Skeletal muscle satellite cell (primary cell): ENCODE data around the gene WNT16. TPM values are rescaled to one million over a fixed set of nuclear protein-coding genes. Genes with fewer than 3 reads are reported as not detected.
A peak's percentile ranks its signal among the peaks of the same experiment; 100 is the strongest.
"Not testable (repeated sequence)": the region's sequence is repeated elsewhere in the genome, so short reads cannot be mapped to it uniquely, and the experiment has no call there.

ENCODE experiments used
- H3K27me3 ChIP-seq: 2 replicates; pipeline ENCODE4 v1.7.0; 2013; ENCODE audit warnings: low read length; ENCODE audit not compliant: control insufficient read depth, insufficient read depth
- H3K36me3 ChIP-seq: 2 replicates; pipeline ENCODE4 v1.7.0; 2013; ENCODE audit warnings: mild to moderate bottlenecking, control low read depth, low read length; ENCODE audit not compliant: insufficient read depth
- H3K4me1 ChIP-seq: 2 replicates; pipeline ENCODE4 v1.7.0; 2013; ENCODE audit warnings: low read length; ENCODE audit not compliant: control insufficient read depth, insufficient read depth
- H3K4me2 ChIP-seq: 2 replicates; pipeline ENCODE4 v1.7.0; 2013; ENCODE audit warnings: mild to moderate bottlenecking, low read length
- H3K4me3 ChIP-seq: 2 replicates; pipeline ENCODE4 v1.7.0; 2013; ENCODE audit warnings: low read length
- H3K9ac ChIP-seq: 2 replicates; pipeline ENCODE4 v1.7.0; 2013; ENCODE audit warnings: mild to moderate bottlenecking, low read depth, low read length, moderate library complexity
- H3K9me3 ChIP-seq: replicated peaks from 2 replicates; pipeline ENCODE4 v1.7.0; 2013; ENCODE audit warnings: mild to moderate bottlenecking, control low read depth, low read length
- total RNA-seq: library from RNA; depleted of rRNA; stranded (reverse); fragments of >200 nt; gene quantifications from 2 replicates; pipeline ENCODE4 v1.2.3, GENCODE V29; 2012; rRNA removed

The WNT16 gene, protein sequence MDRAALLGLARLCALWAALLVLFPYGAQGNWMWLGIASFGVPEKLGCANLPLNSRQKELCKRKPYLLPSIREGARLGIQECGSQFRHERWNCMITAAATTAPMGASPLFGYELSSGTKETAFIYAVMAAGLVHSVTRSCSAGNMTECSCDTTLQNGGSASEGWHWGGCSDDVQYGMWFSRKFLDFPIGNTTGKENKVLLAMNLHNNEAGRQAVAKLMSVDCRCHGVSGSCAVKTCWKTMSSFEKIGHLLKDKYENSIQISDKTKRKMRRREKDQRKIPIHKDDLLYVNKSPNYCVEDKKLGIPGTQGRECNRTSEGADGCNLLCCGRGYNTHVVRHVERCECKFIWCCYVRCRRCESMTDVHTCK
- under 0.01 and 0.25 TPM in 2 replicates for total RNA-seq

- no peaks in the 10 kb centered on the region for H3K9me3 ChIP-seq
- peak within 1 kb of the TSS; percentile 79 for H3K4me3 ChIP-seq
- peaks cover 18% of the 10 kb centered on the region for H3K27me3 ChIP-seq
- H3K4me1 ChIP-seq = peaks cover 15% of the 10 kb centered on the region
- peak within 1 kb of the TSS; percentile 26 for H3K9ac ChIP-seq
- peak within 1 kb of the TSS; percentile 100 for H3K4me2 ChIP-seq
- no peaks in the 10 kb centered on the region for H3K36me3 ChIP-seq
Measured at GRCh38 chr7:121328508-121329190, at the start of gene WNT16. Gene WNT16 (plus strand): TSS chr7:121329000. CDS start chr7:121329293, 293 bp downstream.

DNA sequence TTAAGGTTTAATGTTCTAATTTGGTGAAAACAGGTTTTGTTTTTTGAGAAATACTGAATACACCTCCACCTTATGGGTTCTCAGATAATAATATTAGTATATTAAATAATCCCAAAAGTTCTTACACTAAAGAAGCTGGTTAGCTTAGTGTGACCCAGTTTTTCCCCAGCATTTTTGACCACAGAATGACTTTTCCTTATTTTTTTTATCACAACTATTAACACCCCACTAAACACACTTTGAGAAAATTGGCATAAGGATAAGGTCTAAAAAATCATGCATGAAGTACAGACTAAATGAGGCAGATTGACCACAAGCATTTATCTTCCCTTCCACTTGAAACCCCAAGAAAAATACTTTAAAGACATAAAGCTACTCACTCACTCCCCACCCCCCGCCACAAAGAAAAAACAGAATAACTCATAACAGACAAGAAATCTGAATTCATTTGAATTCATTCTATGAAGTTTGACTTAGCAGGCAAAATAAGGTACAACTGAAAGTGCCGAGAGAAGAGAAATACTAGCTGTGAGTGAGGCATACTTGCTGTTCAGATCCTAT lies 49.7 kb upstream of the WNT16 start:
- Histone ChIP-seq H3K27me3 (no peaks in the 10 kb centered on the region), H3K4me2 (peak overlapping the region; percentile 78), H3K9ac (peak overlapping the region; percentile 62), H3K4me1 (peaks cover 29% of the 10 kb centered on the region), H3K36me3 (peaks cover 7% of the 10 kb centered on the region), H3K4me3 (peak overlapping the region; percentile 10), H3K9me3 (no peaks in the 10 kb centered on the region)

GRCh38 chr7:121279822-121280221 lies 49.0 kb upstream of the WNT16 start:
- Histone ChIP-seq H3K36me3 (peaks cover 7% of the 10 kb centered on the region), H3K9ac (no peak overlapping the region), H3K4me1 (peaks cover 29% of the 10 kb centered on the region), H3K4me2 (no peak overlapping the region), H3K4me3 (no peak overlapping the region), H3K27me3 (no peaks in the 10 kb centered on the region), H3K9me3 (no peaks in the 10 kb centered on the region)

GRCh38 chr7:121280656-121281055 lies 48.1 kb upstream of the WNT16 start:
- H3K9ac ChIP-seq = no peak overlapping the region
- H3K9me3 ChIP-seq = peaks cover 3% of the 10 kb centered on the region
- H3K4me1 ChIP-seq = peaks cover 29% of the 10 kb centered on the region
- H3K4me3 ChIP-seq = no peak overlapping the region
- H3K36me3 ChIP-seq = peaks cover 7% of the 10 kb centered on the region
- no peak overlapping the region for H3K4me2 ChIP-seq
- no peaks in the 10 kb centered on the region for H3K27me3 ChIP-seq

GRCh38 chr7:121282129-121282528 lies 46.7 kb upstream of the WNT16 start:
- Histone ChIP-seq H3K9ac (no peak overlapping the region), H3K9me3 (peaks cover 3% of the 10 kb centered on the region), H3K36me3 (peaks cover 7% of the 10 kb centered on the region), H3K27me3 (no peaks in the 10 kb centered on the region), H3K4me1 (peaks cover 32% of the 10 kb centered on the region), H3K4me2 (no peak overlapping the region), H3K4me3 (no peak overlapping the region)

DNA sequence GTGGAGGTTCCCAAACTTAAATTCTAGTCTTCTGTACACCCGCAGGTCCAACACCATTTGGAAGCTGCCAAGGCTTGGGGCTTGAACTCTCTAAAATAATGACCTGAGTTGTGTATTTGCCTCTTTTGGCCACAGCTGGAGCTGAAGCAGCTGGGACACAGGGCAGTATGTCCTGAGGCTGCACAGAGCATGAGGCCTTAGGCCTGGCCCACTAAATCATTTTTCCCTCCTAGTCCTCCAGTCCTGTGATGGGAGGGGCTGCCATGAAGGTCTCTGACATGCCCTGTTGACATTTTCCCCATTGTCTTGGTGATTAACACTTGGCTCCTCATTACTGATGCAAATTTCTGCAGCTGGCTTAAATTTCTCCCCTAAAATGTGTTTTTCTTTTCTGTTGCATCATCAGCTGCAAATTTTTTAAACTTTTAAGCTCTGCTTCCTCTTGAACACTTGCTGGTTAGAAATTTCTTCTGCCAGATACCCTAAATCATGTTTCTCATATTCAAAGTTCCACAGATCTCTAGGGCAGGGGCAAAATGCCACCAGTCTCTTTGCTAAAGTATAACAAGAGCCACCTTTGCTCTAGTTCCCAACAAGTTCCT lies 43.6 kb upstream of the WNT16 start:
- Histone ChIP-seq H3K9me3 (peaks cover 3% of the 10 kb centered on the region), H3K36me3 (peaks cover 7% of the 10 kb centered on the region), H3K9ac (no peak overlapping the region), H3K27me3 (no peaks in the 10 kb centered on the region), H3K4me2 (no peak overlapping the region), H3K4me3 (no peak overlapping the region), H3K4me1 (peaks cover 31% of the 10 kb centered on the region)

- H3K27me3 ChIP-seq = no peaks in the 10 kb centered on the region
- H3K4me3 ChIP-seq = no peak overlapping the region
- peaks cover 3% of the 10 kb centered on the region for H3K9me3 ChIP-seq
- H3K9ac ChIP-seq = no peak overlapping the region
- no peak overlapping the region for H3K4me2 ChIP-seq
- H3K36me3 ChIP-seq = peaks cover 7% of the 10 kb centered on the region
- H3K4me1 ChIP-seq = peaks cover 30% of the 10 kb centered on the region
Measured at GRCh38 chr7:121286186-121286585, 42.6 kb upstream of the WNT16 start.

DNA sequence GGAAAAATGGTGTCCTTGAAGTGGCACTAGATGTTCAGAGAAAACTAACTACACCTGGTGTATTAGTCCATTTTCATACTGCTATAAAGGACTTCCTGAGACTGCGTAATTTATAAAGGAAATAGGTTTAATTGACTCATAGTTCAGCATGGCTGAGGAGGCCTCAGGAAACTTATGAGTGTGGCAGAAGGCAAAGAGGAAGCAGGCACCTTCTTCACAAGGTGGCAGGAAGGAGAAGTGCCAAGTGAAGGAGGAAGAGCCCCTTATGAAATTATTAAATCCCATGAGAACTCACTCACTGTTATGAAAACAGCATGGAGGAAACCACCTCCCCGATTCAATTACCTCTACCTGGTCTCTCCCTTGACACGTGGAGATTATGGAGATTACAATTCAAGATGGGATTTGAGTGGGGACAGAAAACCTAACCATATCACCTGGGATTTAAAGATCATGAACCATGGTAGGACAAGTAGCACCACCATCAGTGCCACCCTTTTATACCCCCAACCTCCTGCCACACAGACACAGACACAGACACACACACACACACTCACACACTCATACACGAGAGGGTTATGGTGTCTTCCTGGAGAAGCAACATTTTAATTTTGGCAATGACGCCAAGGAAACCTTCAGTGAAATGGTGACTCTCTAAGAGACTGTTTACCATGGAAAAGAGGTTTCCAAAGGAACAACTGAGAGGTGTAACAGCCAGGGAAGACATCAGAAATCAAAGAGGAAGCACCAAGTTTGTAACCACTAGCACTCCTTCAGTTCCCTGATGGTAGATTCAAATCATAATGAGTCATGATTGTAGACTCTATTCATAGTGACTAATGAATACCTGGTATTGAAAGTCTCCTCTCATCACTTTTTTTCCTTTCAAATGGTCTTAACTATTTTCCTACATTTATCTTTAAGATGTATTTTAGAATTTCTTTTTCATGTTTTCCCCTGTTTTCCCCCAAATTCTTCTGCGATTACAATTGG lies 41.8 kb upstream of the WNT16 start:
- Histone ChIP-seq H3K9me3 (peaks cover 3% of the 10 kb centered on the region), H3K36me3 (peaks cover 7% of the 10 kb centered on the region), H3K4me2 (no peak overlapping the region), H3K27me3 (no peaks in the 10 kb centered on the region), H3K4me3 (no peak overlapping the region), H3K4me1 (peaks cover 26% of the 10 kb centered on the region), H3K9ac (no peak overlapping the region)

GRCh38 chr7:121288894-121289293 lies 39.9 kb upstream of the WNT16 start:
- Histone ChIP-seq H3K9ac (no peak overlapping the region), H3K4me3 (no peak overlapping the region), H3K4me2 (no peak overlapping the region), H3K9me3 (peaks cover 3% of the 10 kb centered on the region), H3K27me3 (no peaks in the 10 kb centered on the region), H3K36me3 (peaks cover under 1% of the 10 kb centered on the region), H3K4me1 (peaks cover 26% of the 10 kb centered on the region)

DNA sequence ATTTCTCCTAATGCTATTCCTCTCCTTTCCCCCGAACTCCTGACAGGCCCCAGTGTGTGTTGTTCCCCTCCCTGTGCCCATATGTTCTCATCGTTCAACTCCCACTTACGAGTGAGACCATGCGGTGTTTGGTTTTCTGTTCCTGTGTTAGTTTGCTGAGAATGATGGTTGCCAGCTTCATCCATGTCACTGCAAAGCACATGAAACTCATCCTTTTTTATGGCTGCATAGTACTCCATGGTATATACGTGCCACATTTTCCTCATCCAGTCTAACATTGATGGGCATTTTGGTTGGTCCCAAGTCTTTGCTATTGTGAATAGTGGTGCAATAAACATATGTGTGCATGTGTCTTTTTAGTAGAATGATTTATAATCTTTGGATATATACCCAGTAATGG lies 38.9 kb upstream of the WNT16 start:
- not testable (repeated sequence) for H3K36me3 ChIP-seq, H3K9ac ChIP-seq, H3K9me3 ChIP-seq, H3K27me3 ChIP-seq, H3K4me3 ChIP-seq, H3K4me2 ChIP-seq
- peaks cover 26% of the 10 kb centered on the region for H3K4me1 ChIP-seq
